ENCODE data around the gene ST3GAL2. TPM values are rescaled to one million over a fixed set of nuclear protein-coding genes. Genes with fewer than 3 reads are reported as not detected.

Gene ST3GAL2
- total and polyA plus RNA-seq, 9 of the 15 experiments (the other 6 are each of a cell fraction or from before 2014, with no cell fraction given): 1.5 to 108 (median 34.3) TPM

GRCh38 chr16:70437017-70437581 lies 1.8 kb downstream of the ST3GAL2 start (continued):
- TF ChIP-seq LEF1 (IDR thresholded peaks at IDR 0.05) (peak; percentile 82), POLR2H (tag; IDR thresholded peaks at IDR 0.05; ENCODE audit: low read depth) (no peak), CBX5 (IDR thresholded peaks at IDR 0.05; ENCODE audit: borderline replicate concordance, low read depth) (peak; percentile 42; the same call in 1 of the 2 replicates), HMG20B (CRISPR knock-in tag; IDR thresholded peaks at IDR 0.05) (no peak), SMARCA5 (IDR thresholded peaks at IDR 0.05) (no peak), MECOM (CRISPR knock-in tag; IDR thresholded peaks at IDR 0.05) (no peak), HCFC1 (IDR thresholded peaks at IDR 0.05; ENCODE audit: low read depth, low read length) (0 out of 2 replicates have a peak, but pooled peaks have one; percentile 19), E2F6 (IDR thresholded peaks at IDR 0.05; ENCODE audit: borderline replicate concordance in 1 of 2, extremely low read depth in 1 of 2, insufficient read depth in 1 of 2, insufficient read length in 1 of 2, low read depth in 1 of 2, low read length in 1 of 2, poor library complexity in 1 of 2, severe bottlenecking in 1 of 2) (no peak), NRF1 (conservative IDR thresholded peaks at IDR 0.05 in 1 of 2, IDR thresholded peaks at IDR 0.05 in 1 of 2) (peak in 1 of 2 experiments; percentile 43; a peak in 1 of 4 replicates)

Data from K562 (cell line).